PC-3 (cell line): Measurements from ENCODE around the gene DIP2B. TPM values are rescaled to one million over a fixed set of nuclear protein-coding genes. Genes with fewer than 3 reads are reported as not detected.

Experiments
- ATAC-seq: fragments of 200-7000 bp; cut with Tn5 transposase; 2 replicates; pipeline ENCODE4 v1.9.1; 2020; ENCODE audit warnings: mild to moderate bottlenecking, moderate library complexity
- BruUV-seq: library from RNA; stranded (reverse); fragments of 400-500 nt; replicated peaks from 2 replicates; lab custom pipeline; 2021; lab: Mats Ljungman, UMichigan
- CTCF ChIA-PET: fragments of 300-600 bp; sonication (Branson Sonifier 250); formaldehyde crosslinking; loops from one replicate; lab custom pipeline; 2022; ENCODE audit warnings: antibody characterized with exemption; lab: Charles Lee
- POLR2A ChIA-PET: fragments of 300-600 bp; sonication (Branson Sonifier 250); formaldehyde crosslinking; loops from one replicate; lab custom pipeline; 2022; ENCODE audit warnings: antibody characterized with exemption; ENCODE audit not compliant: unreplicated experiment; lab: Charles Lee
- DNase-seq: peaks from one replicate; pipeline ENCODE4 v3.0.0-alpha.2; 2015
- H2AFZ ChIP-seq: fragments of 300-600 bp; sonication (generic); 2 replicates; pipeline ENCODE4 v1.6.0; 2016; ENCODE audit warnings: antibody characterized with exemption, low read length
- H3F3A ChIP-seq: fragments of 300-600 bp; sonication (generic); one replicate; pipeline ENCODE4 v1.6.0; 2017; ENCODE audit warnings: antibody characterized with exemption, low read length, control low read depth, mild to moderate bottlenecking; ENCODE audit not compliant: unreplicated experiment
- H3K27ac ChIP-seq: fragments of 300-600 bp; sonication (generic); 2 replicates; pipeline ENCODE4 v1.5.1; 2016; ENCODE audit warnings: mild to moderate bottlenecking, low read length
- H3K27me3 ChIP-seq: fragments of 300-600 bp; sonication (generic); 2 replicates; pipeline ENCODE4 v1.6.1; 2016; ENCODE audit warnings: low read length, mixed read lengths
- H3K36me3 ChIP-seq: fragments of 300-600 bp; sonication (generic); 2 replicates; pipeline ENCODE4 v1.6.1; 2016; ENCODE audit warnings: low read depth, mixed run types, low read length, mixed read lengths
- H3K4me1 ChIP-seq: fragments of 300-600 bp; sonication (generic); 2 replicates; pipeline ENCODE4 v1.5.1; 2016; ENCODE audit warnings: low read length; ENCODE audit not compliant: insufficient read depth
- H3K4me2 ChIP-seq: fragments of 300-600 bp; sonication (generic); 2 replicates; pipeline ENCODE4 v1.6.0; 2016; ENCODE audit warnings: low read length
- H3K4me3 ChIP-seq: fragments of 300-600 bp; sonication (generic); 2 replicates; pipeline ENCODE4 v1.5.1; 2016; ENCODE audit warnings: mild to moderate bottlenecking, low read length, mixed read lengths
- H3K79me2 ChIP-seq: fragments of 300-600 bp; sonication (generic); 2 replicates; pipeline ENCODE4 v1.6.1; 2017; ENCODE audit warnings: low read length, mixed read lengths
- H3K9ac ChIP-seq: fragments of 300-600 bp; sonication (generic); 2 replicates; pipeline ENCODE4 v1.6.0; 2016; ENCODE audit warnings: mild to moderate bottlenecking, low read length
- H3K9me2 ChIP-seq: fragments of 300-600 bp; sonication (generic); replicated peaks from 2 replicates; pipeline ENCODE4 v1.6.1; 2016; ENCODE audit warnings: mixed run types, low read length, mixed read lengths
- H3K9me3 ChIP-seq: fragments of 300-600 bp; sonication (generic); 2 replicates; pipeline ENCODE4 v1.6.1; 2016; ENCODE audit warnings: low read length, mixed read lengths
- H4K20me1 ChIP-seq: fragments of 300-600 bp; sonication (generic); 2 replicates; pipeline ENCODE4 v1.6.1; 2016; ENCODE audit warnings: low read length, mixed read lengths
- CTCF ChIP-seq: fragments of 300-600 bp; sonication (generic); conservative IDR thresholded peaks from 2 replicates; pipeline ENCODE4 v1.5.1; 2017; ENCODE audit warnings: antibody characterized with exemption, low read depth, mild to moderate bottlenecking, low read length
- EZH2 ChIP-seq: fragments of 300-600 bp; sonication (generic); IDR thresholded peaks from one replicate; pipeline ENCODE4 v1.6.1; 2017; ENCODE audit warnings: antibody characterized with exemption, mild to moderate bottlenecking, low read length; ENCODE audit not compliant: unreplicated experiment
- EZH2phosphoT487 ChIP-seq: fragments of 300-600 bp; sonication (generic); IDR thresholded peaks from 2 replicates; pipeline ENCODE4 v1.6.1; 2018; ENCODE audit warnings: mild to moderate bottlenecking, antibody characterized with exemption, low read length, borderline replicate concordance
- intact Hi-C: fragments of 100-400 bp; cut with micrococcal nuclease; formaldehyde crosslinking; loops from 2 replicates; pipeline ENCODE4 v1.9.0; 2023
- total RNA-seq: library from RNA; depleted of rRNA; stranded (reverse); fragments of >200 nt; gene quantifications from 2 replicates; pipeline ENCODE4 v1.2.3, GENCODE V29; 2014

DIP2B gene
- total RNA-seq, 1 experiment from 2014 or later: 36.3 TPM

GRCh38 chr12:50676756-50677155 is 172.0 kb downstream of the DIP2B start:
- ATAC-seq: peak; percentile 23

GRCh38 chr12:50677858-50678257 is 173.1 kb downstream of the DIP2B start:
- ChIA-PET CTCF (no interaction called here), POLR2A (no interaction called here)
- ATAC-seq (peak; percentile 75), DNase-seq (peak; percentile 93)
- intact Hi-C loops: loop anchor here (2.0 kb wide), 2 partner anchors 39 to 351 kb away; no protein-coding TSS in a partner anchor
- Histone ChIP-seq H4K20me1 (no peaks in the 10 kb centered on the region), H3K27me3 (no peaks in the 10 kb centered on the region), H2AFZ (no peak overlapping the region), H3K9me2 (no peaks in the 10 kb centered on the region), H3K9me3 (no peaks in the 10 kb centered on the region), H3K9ac (peak overlapping the region; percentile 46), H3K4me2 (peak overlapping the region; percentile 57), H3F3A (peaks cover 20% of the 10 kb centered on the region), H3K27ac (peak overlapping the region; percentile 88), H3K36me3 (peaks cover 38% of the 10 kb centered on the region), H3K4me1 (peaks cover 67% of the 10 kb centered on the region), H3K79me2 (no peaks in the 10 kb centered on the region), H3K4me3 (no peak overlapping the region)
- BruUV-seq: no TSS peak
- TF ChIP-seq EZH2phosphoT487 (no peak), EZH2 (no peak), CTCF (no peak)

More at GRCh38 chr12:50676756-50677155, 172.0 kb downstream of the DIP2B start:
- Histone ChIP-seq H3F3A (peaks cover 20% of the 10 kb centered on the region), H3K9ac (peak overlapping the region; percentile 6; the same call in 1 of the 2 replicates), H3K36me3 (peaks cover 32% of the 10 kb centered on the region), H3K4me2 (peak overlapping the region; percentile 23), H4K20me1 (no peaks in the 10 kb centered on the region), H3K4me1 (peaks cover 67% of the 10 kb centered on the region), H3K9me3 (no peaks in the 10 kb centered on the region), H2AFZ (no peak overlapping the region), H3K79me2 (no peaks in the 10 kb centered on the region), H3K4me3 (no peak overlapping the region), H3K27me3 (no peaks in the 10 kb centered on the region), H3K9me2 (no peaks in the 10 kb centered on the region), H3K27ac (peak overlapping the region; percentile 88)
- ChIA-PET POLR2A (interaction anchor here (0.6 to 0.9 kb wide), 2 partner anchors 12 to 417 kb away, joined by 4 to 19 read pairs; no protein-coding TSS in a partner anchor), CTCF (interaction anchor here (0.6 kb wide), 1 partner anchor 12 kb away, joined by 5 read pairs; no protein-coding TSS in a partner anchor)
- no TSS peak for BruUV-seq
- intact Hi-C loops: loop anchor here (2.0 kb wide), 1 partner anchor 350 kb away; no protein-coding TSS in a partner anchor
- TF ChIP-seq EZH2phosphoT487 (no peak), EZH2 (no peak), CTCF (no peak)
- peak; percentile 72 for DNase-seq

GRCh38 chr12:50678650-50679365 is 174.0 kb downstream of the DIP2B start:
- intact Hi-C loops: loop anchor here (2.0 kb wide), 1 partner anchor 40 kb away; no protein-coding TSS in a partner anchor
- H3K9me3 ChIP-seq: no peaks in the 10 kb centered on the region
- TF ChIP-seq CTCF (no peak), EZH2phosphoT487 (no peak), EZH2 (no peak)
- peak overlapping the region; percentile 88 for H3K27ac ChIP-seq
- H3K4me1 ChIP-seq: peaks cover 67% of the 10 kb centered on the region
- ATAC-seq (no peak), DNase-seq (no peak)
- H4K20me1 ChIP-seq: no peaks in the 10 kb centered on the region
- no peak overlapping the region for H2AFZ ChIP-seq
- H3K9ac ChIP-seq: peak overlapping the region; percentile 19; the same call in 1 of the 2 replicates
- POLR2A ChIA-PET: interaction anchor here (0.6 kb wide), 1 partner anchor 136 kb away, joined by 4 read pairs; no protein-coding TSS in a partner anchor
- peaks cover 20% of the 10 kb centered on the region for H3F3A ChIP-seq
- H3K36me3 ChIP-seq: peaks cover 41% of the 10 kb centered on the region
- no peaks in the 10 kb centered on the region for H3K27me3 ChIP-seq
- H3K4me3 ChIP-seq: peak overlapping the region; percentile 28; the same call in 1 of the 2 replicates
- H3K4me2 ChIP-seq: peak overlapping the region; percentile 57
- CTCF ChIA-PET: no interaction called here
- H3K79me2 ChIP-seq: no peaks in the 10 kb centered on the region
- BruUV-seq: no TSS peak
- H3K9me2 ChIP-seq: no peaks in the 10 kb centered on the region
